Stomach (tissue), 9 donors: ENCODE data around the gene CLEC16A. TPM values are rescaled to one million over a fixed set of nuclear protein-coding genes. Genes with fewer than 3 reads are reported as not detected.

ENCODE experiments used
- DNase-seq, 2 donors: peaks; one replicate each; pipeline versions ENCODE4 v3.0.0 to v3.0.0-alpha.2; 2013 to 2019
- H3K27ac ChIP-seq, 5 donors: fragments of 200-600 bp in 4 of 5; sonication (generic) in 4 of 5; one replicate each; pipeline ENCODE4 v1.5.1; 2013 to 2019; ENCODE audit warnings: mild to moderate bottlenecking in 1 of 5, moderate library complexity in 1 of 5
- H3K27me3 ChIP-seq, 3 donors: fragments of 200-600 bp; sonication (generic); one replicate each; pipeline ENCODE4 v1.5.1; 2017 to 2019; ENCODE audit warnings: mixed run types in 1 of 3
- H3K36me3 ChIP-seq, 4 donors: fragments of 200-600 bp; sonication (generic); 1 replicate in 3 of 4; 2 replicates in 1 of 4; pipeline ENCODE4 v1.5.1; 2016 to 2019
- H3K4me1 ChIP-seq, 4 donors: fragments of 200-600 bp; sonication (generic); one replicate each; pipeline ENCODE4 v1.5.1; 2016 to 2019
- H3K4me3 ChIP-seq, 4 donors: fragments of 200-600 bp; sonication (generic) in 3 of 4; one replicate each; pipeline ENCODE4 v1.5.1; 2016 to 2019; ENCODE audit warnings: mild to moderate bottlenecking in 1 of 4
- H3K9me3 ChIP-seq, 4 donors: fragments of 200-600 bp; sonication (generic); one replicate each; pipeline ENCODE4 v1.5.1; 2016 to 2019
- CTCF ChIP-seq, 7 experiments: fragments of 450-650 bp in 4 of 7; fragments of 200-600 bp in 3 of 7; sonication (generic) in 3 of 7; IDR thresholded peaks; one replicate each; pipeline ENCODE4 v1.5.1; 2016 to 2019; ENCODE audit warnings: antibody characterized with exemption in 7 of 7, control low read depth in 2 of 7, mild to moderate bottlenecking in 1 of 7
- EP300 ChIP-seq: sonication (generic); formaldehyde crosslinking; IDR thresholded peaks from one replicate; pipeline ENCODE4 v1.6.1; 2017; ENCODE audit warnings: antibody characterized with exemption
- POLR2A ChIP-seq, 4 donors: fragments of 450-650 bp; IDR thresholded peaks; one replicate each; pipeline ENCODE4 v1.6.1; 2016; ENCODE audit warnings: antibody characterized with exemption in 4 of 4, control low read depth in 2 of 4, mild to moderate bottlenecking in 1 of 4, moderate library complexity in 1 of 4
- POLR2AphosphoS5 ChIP-seq, 3 donors: sonication (generic); formaldehyde crosslinking; IDR thresholded peaks; one replicate each; pipeline ENCODE4 v1.6.1; 2016; ENCODE audit warnings: antibody characterized with exemption in 3 of 3
- WGBS, 5 donors: extraction: QIAGEN DNeasy Blood & Tissue Kit in 3 of 5; methylation state at CpG; one replicate each; pipeline versions ENCODE4 v1.1.5 to v1.1.7; 2013 to 2018; 5-methylcytosine and 5-hydroxymethylcytosine counted together
- intact Hi-C: fragments of 100-400 bp; cut with DNase I; formaldehyde crosslinking; loops from one replicate; pipeline ENCODE4 v1.15.1; 2023; ENCODE audit warnings: low total_unique reads
- polyA plus RNA-seq, 3 donors: library from polyadenylated mRNA; stranded (reverse); fragments of 200-250 nt; gene quantifications; one replicate each; pipeline ENCODE4 v1.2.3, GENCODE V29; 2013
- total RNA-seq, 5 donors: library from RNA; depleted of rRNA; stranded (reverse); fragments of >200 nt; gene quantifications; one replicate each; pipeline versions ENCODE4 v1.1.0 to v1.2.3, GENCODE V29; 2014 to 2016
- donor health status: healthy with polysubstance abuse.
- donor health status: Bipolar disorder and iron deficiency.
- donor health status: healthy.

The CLEC16A gene
- total and polyA plus RNA-seq, 8 donors: 5.8 to 176 (median 21.8) TPM

GRCh38 chr16:11098601-11099390 is 154.4 kb downstream of the CLEC16A start:
- Histone ChIP-seq H3K4me1 (peaks cover 45 to 80% (median 66%) of the 10 kb centered on the region in 4 donors), H3K27me3 (no peaks in the 10 kb centered on the region), H3K36me3 (peaks cover 0 to 10% (median 0%) of the 10 kb centered on the region in 4 donors), H3K27ac (peak overlapping the region in 3 of 5 donors; percentile 81 to 84 (median 83)), H3K4me3 (no peak overlapping the region), H3K9me3 (no peaks in the 10 kb centered on the region)
- 69 to 80% (median 77%) methylated on average over 17 of the region's 17 CpGs for WGBS, 5 donors
- intact Hi-C loops: no loop called here
- TF ChIP-seq EP300 (no peak), CTCF (IDR thresholded peaks at IDR 0.05) (no peak)
- DNase-seq: peak in 1 of 2 donors; percentile 35

- no peaks in the 10 kb centered on the region for H3K27me3 ChIP-seq
- H3K4me1 ChIP-seq: peaks cover 46 to 80% (median 66%) of the 10 kb centered on the region in 4 donors
- 57 to 77% (median 67%) methylated on average over 7 of the region's 7 CpGs for WGBS, 5 donors
- peaks cover 0 to 10% (median 0%) of the 10 kb centered on the region in 4 donors for H3K36me3 ChIP-seq
- H3K9me3 ChIP-seq: no peaks in the 10 kb centered on the region
- peak overlapping the region; percentile 59 to 84 (median 81) for H3K27ac ChIP-seq
- H3K4me3 ChIP-seq: no peak overlapping the region
- no peak for DNase-seq
- intact Hi-C loops: no loop called here
- TF ChIP-seq POLR2AphosphoS5 (IDR thresholded peaks at IDR 0.05): no peak
- no peak for TF ChIP-seq CTCF (IDR thresholded peaks at IDR 0.05)
- no peak for TF ChIP-seq POLR2A (IDR thresholded peaks at IDR 0.05)
- no peak for TF ChIP-seq EP300
Measured at GRCh38 chr16:11099672-11100205, 155.4 kb downstream of the CLEC16A start.

- DNase-seq: peak; percentile 63 to 85
- TF ChIP-seq CTCF (IDR thresholded peaks at IDR 0.05) (peak in 4 of 7 experiments; percentile 26 to 32 (median 30)), POLR2A (IDR thresholded peaks at IDR 0.05) (no peak), POLR2AphosphoS5 (IDR thresholded peaks at IDR 0.05) (peak in 2 of 3 donors; percentile 38 to 75), EP300 (no peak)
- Histone ChIP-seq H3K4me1 (peaks cover 49 to 80% (median 68%) of the 10 kb centered on the region in 4 donors), H3K27ac (peak overlapping the region; percentile 59 to 84 (median 81)), H3K36me3 (peaks cover 0 to 10% (median 0%) of the 10 kb centered on the region in 4 donors), H3K27me3 (no peaks in the 10 kb centered on the region), H3K4me3 (no peak overlapping the region), H3K9me3 (no peaks in the 10 kb centered on the region)
- 17 to 29% (median 22%) methylated on average over 6 of the region's 6 CpGs for WGBS, 5 donors
- intact Hi-C loops: no loop called here
Measured at GRCh38 chr16:11100239-11100750, 155.9 kb downstream of the CLEC16A start.

GRCh38 chr16:11101283-11101682 is 156.9 kb downstream of the CLEC16A start:
- intact Hi-C loops: no loop called here
- Histone ChIP-seq H3K27ac (peak overlapping the region; percentile 13 to 84 (median 81)), H3K4me3 (no peak overlapping the region), H3K36me3 (peaks cover 0 to 10% (median 0%) of the 10 kb centered on the region in 4 donors), H3K4me1 (peaks cover 57 to 79% (median 74%) of the 10 kb centered on the region in 4 donors), H3K9me3 (no peaks in the 10 kb centered on the region), H3K27me3 (no peaks in the 10 kb centered on the region)
- DNase-seq: no peak
- WGBS, 5 donors: 86 to 89% (median 87%) methylated on average over 6 of the region's 6 CpGs
- TF ChIP-seq EP300 (no peak), POLR2A (IDR thresholded peaks at IDR 0.05) (no peak), CTCF (IDR thresholded peaks at IDR 0.05) (no peak), POLR2AphosphoS5 (IDR thresholded peaks at IDR 0.05) (no peak)
